ENCODE measurements around the gene COL11A2. TPM values are rescaled to one million over a fixed set of nuclear protein-coding genes. Genes with fewer than 3 reads are reported as not detected.

Gene COL11A2
- total RNA-seq, 1 donor from 2014 or later = 10.0 TPM

DNA sequence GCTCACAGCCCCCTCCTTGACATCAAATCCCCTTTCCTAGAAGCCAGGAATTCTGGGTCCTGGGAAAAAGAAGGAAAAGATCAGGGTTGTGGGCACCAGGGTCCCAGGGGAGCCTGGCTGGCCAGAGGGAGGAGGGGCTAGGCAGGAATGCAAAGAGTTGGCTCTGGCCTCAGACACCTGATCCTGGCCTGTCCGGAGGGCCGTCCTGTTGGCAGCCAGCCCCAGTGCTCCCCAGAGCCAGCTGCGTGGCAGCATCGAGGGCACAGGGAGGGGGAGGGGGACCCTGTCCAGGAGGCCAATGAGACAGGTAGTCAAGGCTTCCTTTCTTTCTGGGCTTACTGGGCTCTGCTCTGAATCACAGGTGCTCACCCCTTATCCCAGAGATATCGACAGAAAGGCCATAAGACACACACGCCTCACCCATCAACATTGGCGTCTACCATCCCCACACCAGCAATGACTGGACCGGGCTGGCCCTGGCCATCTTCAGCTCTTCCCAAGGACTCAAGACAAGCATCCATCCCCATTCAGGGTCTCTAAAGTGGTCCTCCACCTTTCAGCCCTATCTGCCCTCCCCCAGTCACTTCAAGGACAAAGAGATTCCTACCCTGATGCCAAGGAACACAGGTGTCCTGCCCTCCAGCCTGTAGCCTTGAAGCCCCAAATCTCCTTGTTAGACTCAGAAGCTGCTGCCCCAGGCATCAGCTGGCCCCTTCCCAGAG, 723 bp downstream of the COL11A2 start:
- no peaks in the 10 kb centered on the region for H3K9me3 Mint-ChIP-seq (ENCODE audit: low read depth)
- H3K4me1 Mint-ChIP-seq (ENCODE audit: low read depth) = peaks cover 27% of the 10 kb centered on the region
- TF ChIP-seq, protein P1, sequence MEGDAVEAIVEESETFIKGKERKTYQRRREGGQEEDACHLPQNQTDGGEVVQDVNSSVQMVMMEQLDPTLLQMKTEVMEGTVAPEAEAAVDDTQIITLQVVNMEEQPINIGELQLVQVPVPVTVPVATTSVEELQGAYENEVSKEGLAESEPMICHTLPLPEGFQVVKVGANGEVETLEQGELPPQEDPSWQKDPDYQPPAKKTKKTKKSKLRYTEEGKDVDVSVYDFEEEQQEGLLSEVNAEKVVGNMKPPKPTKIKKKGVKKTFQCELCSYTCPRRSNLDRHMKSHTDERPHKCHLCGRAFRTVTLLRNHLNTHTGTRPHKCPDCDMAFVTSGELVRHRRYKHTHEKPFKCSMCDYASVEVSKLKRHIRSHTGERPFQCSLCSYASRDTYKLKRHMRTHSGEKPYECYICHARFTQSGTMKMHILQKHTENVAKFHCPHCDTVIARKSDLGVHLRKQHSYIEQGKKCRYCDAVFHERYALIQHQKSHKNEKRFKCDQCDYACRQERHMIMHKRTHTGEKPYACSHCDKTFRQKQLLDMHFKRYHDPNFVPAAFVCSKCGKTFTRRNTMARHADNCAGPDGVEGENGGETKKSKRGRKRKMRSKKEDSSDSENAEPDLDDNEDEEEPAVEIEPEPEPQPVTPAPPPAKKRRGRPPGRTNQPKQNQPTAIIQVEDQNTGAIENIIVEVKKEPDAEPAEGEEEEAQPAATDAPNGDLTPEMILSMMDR (IDR thresholded peaks at IDR 0.05) = no peak
- H3K36me3 Mint-ChIP-seq (ENCODE audit: low read depth) = peaks cover 23% of the 10 kb centered on the region
- H3K4me3 Mint-ChIP-seq (ENCODE audit: unreplicated experiment) = peak overlapping the region; percentile 35
- peaks cover 3% of the 10 kb centered on the region for H3K27me3 Mint-ChIP-seq (ENCODE audit: low read depth)
- peak overlapping the region; percentile 79 for H3K27ac Mint-ChIP-seq (ENCODE audit: unreplicated experiment)
- no peak for DNase-seq (ENCODE audit: low spot score)

DNA sequence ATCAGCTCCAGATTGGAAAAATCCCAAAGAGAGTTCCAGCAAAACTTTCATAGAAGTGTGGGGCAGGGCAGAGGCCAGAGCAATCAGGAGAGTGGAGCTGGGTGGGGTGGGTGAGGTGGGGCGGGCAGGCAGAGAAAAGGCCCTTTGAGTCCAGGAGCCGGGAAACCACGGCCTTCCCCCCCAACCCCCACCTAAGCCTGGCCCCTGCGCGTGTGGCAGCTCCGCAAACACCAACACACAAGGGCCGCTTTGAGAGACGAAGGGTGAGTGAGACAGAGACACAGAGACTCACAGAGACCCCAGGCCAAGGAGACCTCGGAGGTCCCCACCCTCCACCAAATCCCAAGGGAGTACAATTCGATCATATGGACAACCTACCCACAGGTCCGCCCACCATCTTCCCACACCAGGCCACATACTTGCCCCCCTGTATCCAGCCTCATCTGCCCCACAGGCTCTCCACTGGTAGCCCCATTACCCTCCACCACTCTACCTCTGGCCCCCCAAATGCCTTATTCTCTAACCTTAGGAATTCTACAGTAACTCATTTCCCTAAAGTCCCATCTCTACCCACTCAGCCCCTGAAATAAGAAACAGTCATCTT, 1.7 kb downstream of the COL11A2 start:
- DNase-seq (ENCODE audit: low spot score) = no peak
- peak overlapping the region; percentile 35 for H3K4me3 Mint-ChIP-seq (ENCODE audit: unreplicated experiment)
- peaks cover 27% of the 10 kb centered on the region for H3K4me1 Mint-ChIP-seq (ENCODE audit: low read depth)
- H3K27ac Mint-ChIP-seq (ENCODE audit: unreplicated experiment) = peak overlapping the region; percentile 79
- TF ChIP-seq, protein P1 (IDR thresholded peaks at IDR 0.05) = no peak
- no peaks in the 10 kb centered on the region for H3K9me3 Mint-ChIP-seq (ENCODE audit: low read depth)
- H3K27me3 Mint-ChIP-seq (ENCODE audit: low read depth) = peaks cover 3% of the 10 kb centered on the region
- peaks cover 16% of the 10 kb centered on the region for H3K36me3 Mint-ChIP-seq (ENCODE audit: low read depth)

DNA sequence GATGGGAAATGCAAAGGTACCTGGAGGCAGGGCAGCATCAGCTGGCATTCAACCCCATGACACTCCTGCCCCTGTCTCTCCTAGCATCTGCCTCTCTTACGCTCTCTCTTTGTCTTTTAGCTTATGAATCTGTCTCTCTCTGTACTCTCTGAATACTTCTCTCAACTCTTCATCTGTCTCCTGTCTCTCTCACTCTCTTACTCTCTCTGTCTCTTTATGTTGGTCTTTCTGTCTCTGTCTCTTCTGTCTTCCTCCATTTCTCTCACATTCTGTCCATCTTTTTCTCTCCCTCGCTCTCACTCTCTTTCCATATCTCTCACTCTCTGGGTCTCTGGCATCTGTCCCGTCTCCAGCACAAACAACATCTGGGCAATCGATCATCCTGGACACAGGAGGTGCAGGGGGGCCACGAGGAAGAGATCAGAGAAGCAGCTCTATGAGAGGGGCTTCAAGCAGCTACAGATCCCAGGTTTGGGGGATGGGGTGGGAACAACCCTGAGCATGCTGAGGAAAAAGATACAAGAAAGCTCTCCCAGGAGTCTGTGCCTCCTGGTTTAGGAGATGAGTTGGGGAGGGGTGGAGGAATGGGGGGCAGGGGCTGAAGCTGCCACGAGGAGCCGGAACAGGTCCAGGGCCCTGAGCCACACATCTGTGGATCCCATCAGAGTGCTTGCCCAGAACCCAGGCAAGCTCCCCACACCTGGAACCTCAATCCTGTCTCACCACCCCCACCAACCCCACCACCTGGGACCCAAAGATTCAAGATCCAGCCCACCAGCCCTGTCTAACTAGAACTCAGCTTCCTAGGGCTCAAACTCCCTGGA, 2.4 kb downstream of the COL11A2 start:
- Mint-ChIP-seq H3K27ac (ENCODE audit: unreplicated experiment) (peak overlapping the region; percentile 2), H3K27me3 (ENCODE audit: low read depth) (peaks cover 3% of the 10 kb centered on the region), H3K4me1 (ENCODE audit: low read depth) (peaks cover 27% of the 10 kb centered on the region), H3K36me3 (ENCODE audit: low read depth) (peaks cover 9% of the 10 kb centered on the region), H3K4me3 (ENCODE audit: unreplicated experiment) (no peak overlapping the region), H3K9me3 (ENCODE audit: low read depth) (no peaks in the 10 kb centered on the region)
- TF ChIP-seq, protein P1 (IDR thresholded peaks at IDR 0.05) = no peak
- no peak for DNase-seq (ENCODE audit: low spot score)

DNA sequence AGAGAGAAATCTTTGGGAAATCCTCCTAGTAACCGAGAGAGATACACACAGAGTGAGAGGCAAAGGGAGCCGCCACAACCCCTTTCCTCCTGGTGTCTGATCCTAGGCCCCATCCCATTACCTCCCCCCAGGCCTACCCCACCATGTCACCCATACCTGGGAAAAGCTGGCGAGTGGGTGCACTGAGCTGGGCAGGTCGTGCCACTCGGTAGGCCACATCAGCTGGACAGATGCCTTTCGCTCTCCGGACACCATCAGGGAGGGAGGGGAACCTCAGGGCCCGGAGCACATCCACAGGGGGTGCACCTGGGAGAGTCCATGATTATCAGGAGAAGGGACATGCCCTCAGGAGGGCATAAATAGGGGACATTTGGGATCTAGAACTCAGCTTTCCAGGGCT, 3.1 kb downstream of the COL11A2 start:
- Mint-ChIP-seq H3K36me3 (ENCODE audit: low read depth) (peaks cover 7% of the 10 kb centered on the region), H3K4me3 (ENCODE audit: unreplicated experiment) (no peak overlapping the region), H3K27ac (ENCODE audit: unreplicated experiment) (no peak overlapping the region), H3K27me3 (ENCODE audit: low read depth) (peaks cover 3% of the 10 kb centered on the region), H3K9me3 (ENCODE audit: low read depth) (no peaks in the 10 kb centered on the region), H3K4me1 (ENCODE audit: low read depth) (peaks cover 27% of the 10 kb centered on the region)
- TF ChIP-seq, protein P1 (IDR thresholded peaks at IDR 0.05) = no peak
- no peak for DNase-seq (ENCODE audit: low spot score)

DNA sequence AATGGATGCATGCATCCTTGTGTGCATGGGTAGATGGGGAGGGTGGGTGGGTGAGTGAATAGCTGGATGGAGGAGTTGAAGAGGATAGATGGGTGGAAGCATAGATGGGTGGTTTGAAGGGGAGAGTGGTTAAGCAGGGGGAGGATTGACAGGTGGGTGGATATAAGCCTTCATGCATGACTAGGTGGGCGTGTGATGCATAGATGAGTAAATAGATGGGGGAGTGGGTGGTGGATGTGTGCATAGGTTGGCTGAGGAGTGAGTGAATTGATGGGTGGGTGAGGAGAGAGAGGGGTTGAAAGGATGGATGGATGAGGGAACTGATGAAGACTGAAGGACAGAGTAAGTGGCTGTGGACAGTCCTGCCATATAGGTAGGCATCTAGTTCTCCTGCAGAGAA, 4.5 kb downstream of the COL11A2 start:
- DNase-seq (ENCODE audit: low spot score) = no peak
- Mint-ChIP-seq H3K4me3 (ENCODE audit: unreplicated experiment) (no peak overlapping the region), H3K4me1 (ENCODE audit: low read depth) (peaks cover 20% of the 10 kb centered on the region), H3K27ac (ENCODE audit: unreplicated experiment) (no peak overlapping the region), H3K9me3 (ENCODE audit: low read depth) (no peaks in the 10 kb centered on the region), H3K27me3 (ENCODE audit: low read depth) (peaks cover 3% of the 10 kb centered on the region), H3K36me3 (ENCODE audit: low read depth) (peaks cover 8% of the 10 kb centered on the region)
- TF ChIP-seq, protein P1 (IDR thresholded peaks at IDR 0.05) = no peak
